Breast epithelium (tissue), 4 donors: ENCODE data around the gene RNF10. TPM values are rescaled to one million over a fixed set of nuclear protein-coding genes. Genes with fewer than 3 reads are reported as not detected.

Experiments used
- DNase-seq, 2 donors: peaks; one replicate each; pipeline ENCODE4 v3.0.0-alpha.2; 2019; ENCODE audit warnings: low spot score in 2 of 2
- H3K27ac ChIP-seq, 2 donors: fragments of 200-600 bp; sonication (generic) in 1 of 2; one replicate each; pipeline ENCODE4 v1.5.1; 2016 to 2019; ENCODE audit warnings: mild to moderate bottlenecking in 1 of 2
- H3K27me3 ChIP-seq, 2 donors: fragments of 200-600 bp; sonication (generic) in 1 of 2; one replicate each; pipeline versions ENCODE4 v1.5.1 to v1.6.0; 2017 to 2019; ENCODE audit warnings: control low read depth in 1 of 2, mild to moderate bottlenecking in 1 of 2
- H3K36me3 ChIP-seq: fragments of 200-600 bp; one replicate; pipeline ENCODE4 v1.5.1; 2019
- H3K4me1 ChIP-seq, 2 donors: fragments of 200-600 bp; sonication (generic); one replicate each; pipeline ENCODE4 v1.5.1; 2016 to 2019; ENCODE audit warnings: control low read depth in 1 of 2
- H3K4me3 ChIP-seq, 3 donors: fragments of 200-600 bp; sonication (generic); 1 replicate in 2 of 3; 2 replicates in 1 of 3; pipeline ENCODE4 v1.5.1; 2016 to 2019; ENCODE audit warnings: mild to moderate bottlenecking in 3 of 3, moderate library complexity in 2 of 3
- H3K9me3 ChIP-seq, 2 donors: fragments of 200-600 bp; sonication (generic) in 1 of 2; one replicate each; pipeline ENCODE4 v1.5.1; 2016 to 2019; ENCODE audit warnings: control low read depth in 1 of 2
- POLR2A ChIP-seq: fragments of 450-650 bp; IDR thresholded peaks from one replicate; pipeline ENCODE4 v1.6.1; 2016; ENCODE audit warnings: antibody characterized with exemption, mild to moderate bottlenecking, moderate library complexity
- POLR2AphosphoS5 ChIP-seq, 3 donors: sonication (generic); formaldehyde crosslinking; IDR thresholded peaks; one replicate each; pipeline ENCODE4 v1.6.1; 2017; ENCODE audit warnings: antibody characterized with exemption in 3 of 3
- intact Hi-C: fragments of 100-400 bp; cut with DNase I; formaldehyde crosslinking; loops from one replicate; pipeline ENCODE4 v1.15.1; 2023; ENCODE audit warnings: low total_unique reads
- total RNA-seq, 3 donors: library from RNA; depleted of rRNA; stranded (reverse); fragments of >200 nt; gene quantifications; one replicate each; pipeline ENCODE4 v1.1.0, GENCODE V29; 2016
- TF ChIP-seq, protein P1 (sequence below), 3 donors: fragments of 450-650 bp; IDR thresholded peaks; one replicate each; pipeline ENCODE4 v1.5.1; 2016 to 2017; ENCODE audit warnings: antibody characterized with exemption in 3 of 3, mild to moderate bottlenecking in 3 of 3, moderate library complexity in 3 of 3

RNF10 gene
- total RNA-seq, 3 donors from 2014 or later, result 112 to 164 (median 149) TPM

DNA sequence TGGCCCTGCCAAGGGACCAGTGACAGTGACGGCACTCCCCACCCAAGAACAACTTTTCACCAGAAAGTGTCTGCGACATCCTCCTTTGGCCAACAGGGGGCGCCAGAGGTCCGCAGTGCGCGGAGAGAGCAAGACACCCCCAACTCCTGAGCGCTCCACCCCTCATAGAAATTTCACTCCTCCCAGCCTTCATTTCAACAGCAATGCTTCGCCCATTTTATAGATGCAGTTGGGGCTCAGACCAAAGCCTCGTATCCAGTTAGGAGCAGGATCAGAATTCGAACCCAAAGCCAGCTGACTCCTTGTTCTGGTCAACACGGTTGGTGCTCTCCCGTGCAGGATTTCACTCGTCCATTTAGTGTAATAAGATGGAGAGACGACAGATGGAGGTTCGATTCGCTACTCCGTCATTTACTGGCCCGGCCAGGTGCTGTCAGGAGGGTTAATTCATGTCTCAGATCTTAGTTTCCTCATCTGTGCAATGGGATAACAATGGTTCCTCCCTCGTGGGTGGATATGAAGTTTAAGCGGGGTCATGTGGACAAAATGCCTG lies 49.4 kb downstream of the RNF10 start:
- H3K9me3 ChIP-seq, result no peaks in the 10 kb centered on the region
- intact Hi-C loops, result no loop called here
- H3K27me3 ChIP-seq, result no peaks in the 10 kb centered on the region
- peaks cover 0 to 5% of the 10 kb centered on the region in 2 donors for H3K4me1 ChIP-seq
- H3K4me3 ChIP-seq, result peak overlapping the region in 2 of 3 donors; percentile 5 to 21
- TF ChIP-seq, protein P1, sequence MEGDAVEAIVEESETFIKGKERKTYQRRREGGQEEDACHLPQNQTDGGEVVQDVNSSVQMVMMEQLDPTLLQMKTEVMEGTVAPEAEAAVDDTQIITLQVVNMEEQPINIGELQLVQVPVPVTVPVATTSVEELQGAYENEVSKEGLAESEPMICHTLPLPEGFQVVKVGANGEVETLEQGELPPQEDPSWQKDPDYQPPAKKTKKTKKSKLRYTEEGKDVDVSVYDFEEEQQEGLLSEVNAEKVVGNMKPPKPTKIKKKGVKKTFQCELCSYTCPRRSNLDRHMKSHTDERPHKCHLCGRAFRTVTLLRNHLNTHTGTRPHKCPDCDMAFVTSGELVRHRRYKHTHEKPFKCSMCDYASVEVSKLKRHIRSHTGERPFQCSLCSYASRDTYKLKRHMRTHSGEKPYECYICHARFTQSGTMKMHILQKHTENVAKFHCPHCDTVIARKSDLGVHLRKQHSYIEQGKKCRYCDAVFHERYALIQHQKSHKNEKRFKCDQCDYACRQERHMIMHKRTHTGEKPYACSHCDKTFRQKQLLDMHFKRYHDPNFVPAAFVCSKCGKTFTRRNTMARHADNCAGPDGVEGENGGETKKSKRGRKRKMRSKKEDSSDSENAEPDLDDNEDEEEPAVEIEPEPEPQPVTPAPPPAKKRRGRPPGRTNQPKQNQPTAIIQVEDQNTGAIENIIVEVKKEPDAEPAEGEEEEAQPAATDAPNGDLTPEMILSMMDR (IDR thresholded peaks at IDR 0.05), result peak; percentile 76 to 90 (median 79)
- TF ChIP-seq POLR2A (no peak), POLR2AphosphoS5 (IDR thresholded peaks at IDR 0.05) (no peak)
- H3K36me3 ChIP-seq, result no peaks in the 10 kb centered on the region
- H3K27ac ChIP-seq, result no peak overlapping the region
- peak; percentile 26 to 72 for DNase-seq

DNA sequence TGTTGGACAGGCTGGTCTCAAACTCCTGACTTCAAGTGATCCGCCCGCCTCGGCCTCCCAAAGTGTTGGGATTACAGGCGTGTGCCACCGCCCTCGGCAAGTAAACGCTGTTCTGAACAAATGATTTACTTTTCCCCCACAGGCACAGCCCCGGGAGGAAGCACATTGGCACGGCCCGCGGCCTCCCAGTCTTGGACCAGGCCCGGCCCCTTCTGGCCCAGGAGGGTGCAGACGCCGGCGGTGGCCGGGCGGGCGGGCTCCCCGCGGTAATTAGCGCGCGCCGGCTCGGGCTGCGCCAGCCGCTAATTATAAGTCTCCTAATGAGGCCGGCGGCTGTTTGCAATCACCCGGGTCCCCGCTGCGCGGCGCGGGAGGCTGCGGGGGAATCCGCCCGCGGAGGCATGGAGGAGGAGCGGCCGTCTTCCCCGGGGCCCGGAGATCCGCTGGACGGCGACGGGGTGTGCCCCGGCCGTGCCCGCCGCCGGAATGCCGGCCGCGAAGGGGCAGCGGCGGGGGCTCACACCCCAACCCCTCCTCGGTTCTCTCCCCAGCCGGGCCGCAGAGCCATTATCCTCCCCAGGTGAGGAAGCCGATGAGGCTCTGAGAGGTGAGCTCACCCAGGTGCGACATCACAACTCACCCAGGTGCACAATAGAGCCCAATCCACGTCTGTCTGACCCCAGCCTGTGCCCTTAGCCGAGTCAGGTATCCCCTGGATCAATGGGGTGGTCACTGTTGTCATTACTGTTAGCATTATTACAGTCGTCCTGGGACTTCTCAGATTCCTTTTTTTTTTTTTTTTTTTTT lies 50.4 kb downstream of the RNF10 start:
- peak; percentile 19 to 58 for DNase-seq
- Histone ChIP-seq H3K27ac (no peak overlapping the region), H3K4me1 (peaks cover 0 to 5% of the 10 kb centered on the region in 2 donors), H3K27me3 (no peaks in the 10 kb centered on the region), H3K4me3 (peak overlapping the region; percentile 42 to 62 (median 54)), H3K9me3 (no peaks in the 10 kb centered on the region), H3K36me3 (no peaks in the 10 kb centered on the region)
- TF ChIP-seq POLR2AphosphoS5 (IDR thresholded peaks at IDR 0.05), result no peak
- TF ChIP-seq, protein P1 (IDR thresholded peaks at IDR 0.05), result peak in 1 of 3 donors; percentile 44
- intact Hi-C loops, result no loop called here

DNA sequence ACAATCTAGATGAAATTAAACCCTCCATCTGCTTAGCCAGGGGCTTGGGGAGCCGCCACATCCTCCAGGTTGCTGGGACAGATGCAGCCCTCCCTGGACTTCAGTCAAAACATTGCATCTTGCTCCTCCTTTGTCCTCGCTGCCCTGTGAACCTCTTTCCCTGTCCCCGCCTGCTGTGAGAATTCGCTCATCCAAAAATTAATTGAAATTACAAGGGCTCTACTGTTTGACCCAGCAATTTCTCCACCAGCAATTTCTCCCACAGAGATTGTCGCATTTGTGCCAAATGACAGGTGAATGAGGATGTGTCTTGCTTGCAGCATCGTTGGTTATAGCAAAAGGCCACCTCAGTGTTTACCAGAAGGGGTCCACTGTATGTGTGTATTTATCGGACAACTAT lies 52.0 kb downstream of the RNF10 start:
- no peak overlapping the region for H3K4me3 ChIP-seq
- no peaks in the 10 kb centered on the region for H3K36me3 ChIP-seq
- H3K4me1 ChIP-seq, result no peaks in the 10 kb centered on the region
- DNase-seq, result no peak
- H3K27ac ChIP-seq, result no peak overlapping the region
- no peaks in the 10 kb centered on the region for H3K27me3 ChIP-seq
- TF ChIP-seq POLR2AphosphoS5 (IDR thresholded peaks at IDR 0.05) (no peak), POLR2A (no peak)
- TF ChIP-seq, protein P1 (IDR thresholded peaks at IDR 0.05), result no peak
- H3K9me3 ChIP-seq, result no peaks in the 10 kb centered on the region
- intact Hi-C loops, result no loop called here

DNA sequence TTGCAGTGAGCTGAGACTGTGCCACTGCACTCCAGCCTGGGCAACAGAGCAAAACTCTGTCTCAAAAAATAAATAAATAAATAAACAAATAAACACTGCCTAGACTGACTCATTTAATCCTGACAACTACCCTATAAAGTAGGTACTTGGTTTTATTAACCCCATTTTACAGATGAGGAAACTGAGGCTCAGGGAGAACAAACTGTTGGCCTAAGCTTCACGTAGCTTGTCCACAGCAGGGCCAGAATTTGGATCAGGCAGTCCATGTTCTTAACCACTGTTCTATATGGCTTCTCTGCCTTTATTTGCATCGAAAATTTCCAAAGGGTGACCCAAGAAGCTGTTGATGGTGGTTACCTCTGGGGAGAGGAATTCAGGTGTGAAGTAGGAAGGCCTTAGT lies 52.7 kb downstream of the RNF10 start:
- no peaks in the 10 kb centered on the region for H3K9me3 ChIP-seq
- H3K27me3 ChIP-seq, result no peaks in the 10 kb centered on the region
- intact Hi-C loops, result no loop called here
- no peak overlapping the region for H3K27ac ChIP-seq
- TF ChIP-seq POLR2A (no peak), POLR2AphosphoS5 (IDR thresholded peaks at IDR 0.05) (no peak)
- TF ChIP-seq, protein P1 (IDR thresholded peaks at IDR 0.05), result no peak
- no peak for DNase-seq
- no peak overlapping the region for H3K4me3 ChIP-seq
- no peaks in the 10 kb centered on the region for H3K4me1 ChIP-seq
- H3K36me3 ChIP-seq, result no peaks in the 10 kb centered on the region

DNA sequence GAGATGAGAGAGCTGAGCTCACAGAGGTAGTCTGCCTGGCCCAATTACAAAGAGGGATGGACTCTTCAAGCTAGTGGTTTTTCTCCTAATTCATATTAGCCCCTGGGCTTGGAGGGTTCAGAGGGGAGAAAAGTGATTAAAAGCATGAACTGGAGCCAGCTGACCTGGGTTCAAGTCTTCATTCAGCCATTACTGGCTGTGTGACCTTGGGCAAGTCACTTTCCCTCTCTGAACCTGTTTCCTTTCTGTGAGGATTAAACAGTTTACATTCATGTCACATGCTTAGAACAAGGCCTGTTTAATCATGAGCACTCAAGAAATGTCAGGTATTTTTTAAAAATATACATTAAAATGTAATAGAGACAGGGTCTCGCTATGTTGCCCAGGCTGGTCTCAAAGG lies 54.2 kb downstream of the RNF10 start:
- H3K36me3 ChIP-seq, result no peaks in the 10 kb centered on the region
- no peak overlapping the region for H3K27ac ChIP-seq
- H3K4me1 ChIP-seq, result no peaks in the 10 kb centered on the region
- no peak for DNase-seq
- intact Hi-C loops, result no loop called here
- H3K27me3 ChIP-seq, result no peaks in the 10 kb centered on the region
- no peaks in the 10 kb centered on the region for H3K9me3 ChIP-seq
- TF ChIP-seq POLR2A (no peak), POLR2AphosphoS5 (IDR thresholded peaks at IDR 0.05) (no peak)
- TF ChIP-seq, protein P1 (IDR thresholded peaks at IDR 0.05), result no peak
- no peak overlapping the region for H3K4me3 ChIP-seq
